Umbilical cord (tissue), 2 donors: ENCODE measurements around the gene HCRT. TPM values are rescaled to one million over a fixed set of nuclear protein-coding genes. Genes with fewer than 3 reads are reported as not detected.
"Not testable (repeated sequence)": the region's sequence is repeated elsewhere in the genome, so short reads cannot be mapped to it uniquely, and the experiment has no call there.

Experiments
- DNase-seq: peaks from one replicate; pipeline ENCODE4 v3.0.0-alpha.2; 2015; ENCODE audit warnings: low spot score
- total RNA-seq: library from RNA; depleted of rRNA; stranded (reverse); fragments of >200 nt; gene quantifications from one replicate; pipeline ENCODE4 v1.2.3, GENCODE V29; 2014; ENCODE audit warnings: low replicate concordance; ENCODE audit not compliant: insufficient read depth

HCRT gene
- total RNA-seq, 1 donor from 2014 or later, result not detected

DNA sequence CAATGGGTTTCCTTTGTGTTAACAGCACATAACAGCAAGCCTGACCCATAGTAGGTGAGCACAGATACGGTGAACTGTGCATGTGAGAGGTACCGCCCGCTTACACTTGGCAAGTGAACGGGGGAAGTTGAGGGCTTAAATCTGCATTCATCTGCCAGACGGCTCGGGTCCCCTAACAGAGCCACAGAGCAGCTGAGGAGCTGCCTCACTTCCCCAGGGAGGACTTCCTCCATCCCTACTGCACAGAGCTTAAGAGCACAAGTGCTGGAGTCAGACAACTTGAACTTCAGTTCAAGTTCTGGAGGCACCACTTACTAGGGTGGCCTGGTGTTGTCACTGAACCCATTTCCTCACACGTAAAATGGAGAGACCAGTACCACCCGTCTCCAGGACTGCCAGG, 43.9 kb downstream of the HCRT start:
- no peak for DNase-seq

DNA sequence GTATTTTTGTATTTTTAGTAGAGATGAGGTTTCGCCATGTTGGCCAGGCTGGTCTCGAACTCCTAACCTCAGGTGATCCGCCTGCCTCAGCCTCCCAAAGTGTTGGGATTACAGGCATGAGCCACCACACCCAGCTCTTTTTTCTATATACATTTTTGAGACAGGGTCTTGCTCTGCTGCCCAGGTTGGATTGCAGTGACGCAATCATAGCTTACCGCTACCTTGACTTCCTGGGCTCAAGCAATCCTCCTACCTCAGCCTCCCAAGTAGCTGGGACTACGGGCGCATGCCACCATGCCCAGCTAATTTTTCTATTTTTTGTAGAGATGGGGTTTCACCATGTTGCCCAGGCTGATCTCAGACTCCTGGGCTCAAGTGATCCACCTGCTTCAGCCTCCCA, 44.6 kb downstream of the HCRT start:
- DNase-seq, result not testable (repeated sequence)

DNA sequence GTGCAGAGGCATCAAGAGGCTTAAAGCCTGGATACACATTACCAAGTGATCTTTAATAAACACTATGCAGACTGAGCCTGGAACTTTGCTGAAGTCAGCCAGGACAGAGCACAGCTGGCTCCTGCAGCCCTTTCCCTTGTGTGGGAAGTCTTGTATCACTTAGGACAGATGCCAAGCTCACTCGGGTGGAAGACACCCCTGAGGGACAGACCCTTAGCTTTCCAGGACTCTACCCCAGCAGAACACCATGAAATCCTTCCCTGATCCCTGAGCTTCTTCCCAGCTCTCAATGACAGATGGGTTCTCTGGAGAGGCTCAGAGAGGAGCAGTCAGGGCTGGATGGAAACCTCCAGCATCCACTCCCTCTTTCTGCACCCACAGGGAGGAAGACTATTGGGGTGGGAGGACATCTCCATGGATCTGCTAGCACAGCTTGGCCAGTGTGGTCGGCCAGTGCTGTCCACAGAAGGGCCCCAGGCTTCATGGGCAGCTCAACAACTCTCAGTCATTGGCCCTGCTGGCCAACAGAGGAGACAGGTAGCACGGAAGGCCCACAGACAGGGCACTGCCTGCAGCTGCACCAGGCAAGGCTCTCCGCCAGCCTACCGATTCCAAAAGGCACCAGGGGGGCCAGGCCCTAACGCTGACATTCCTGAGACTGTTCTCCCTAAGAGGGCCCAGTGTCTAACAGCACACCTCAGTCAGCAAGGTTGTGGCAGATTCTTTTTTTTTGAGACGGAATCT, 46.3 kb downstream of the HCRT start:
- DNase-seq, result peak; percentile 75

DNA sequence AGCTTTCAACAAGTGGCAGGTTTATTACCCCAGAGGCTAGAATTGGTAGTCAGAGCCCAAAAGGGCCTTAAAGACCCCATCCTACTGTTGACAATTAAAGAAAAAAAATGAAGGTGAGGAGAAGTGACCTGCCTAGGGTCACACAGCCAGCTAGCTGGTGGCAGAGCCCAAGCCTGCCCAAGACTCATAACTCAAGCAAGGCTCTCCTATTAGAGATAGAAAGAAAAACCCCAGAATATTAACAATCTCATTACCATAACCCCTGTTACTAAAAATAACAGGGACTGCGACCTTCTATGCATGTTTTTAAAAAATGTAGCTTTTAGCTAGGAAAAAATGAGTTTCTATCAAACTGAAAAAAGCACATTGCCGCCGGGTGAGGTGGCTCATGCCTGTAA, 48.6 kb downstream of the HCRT start:
- no peak for DNase-seq

DNA sequence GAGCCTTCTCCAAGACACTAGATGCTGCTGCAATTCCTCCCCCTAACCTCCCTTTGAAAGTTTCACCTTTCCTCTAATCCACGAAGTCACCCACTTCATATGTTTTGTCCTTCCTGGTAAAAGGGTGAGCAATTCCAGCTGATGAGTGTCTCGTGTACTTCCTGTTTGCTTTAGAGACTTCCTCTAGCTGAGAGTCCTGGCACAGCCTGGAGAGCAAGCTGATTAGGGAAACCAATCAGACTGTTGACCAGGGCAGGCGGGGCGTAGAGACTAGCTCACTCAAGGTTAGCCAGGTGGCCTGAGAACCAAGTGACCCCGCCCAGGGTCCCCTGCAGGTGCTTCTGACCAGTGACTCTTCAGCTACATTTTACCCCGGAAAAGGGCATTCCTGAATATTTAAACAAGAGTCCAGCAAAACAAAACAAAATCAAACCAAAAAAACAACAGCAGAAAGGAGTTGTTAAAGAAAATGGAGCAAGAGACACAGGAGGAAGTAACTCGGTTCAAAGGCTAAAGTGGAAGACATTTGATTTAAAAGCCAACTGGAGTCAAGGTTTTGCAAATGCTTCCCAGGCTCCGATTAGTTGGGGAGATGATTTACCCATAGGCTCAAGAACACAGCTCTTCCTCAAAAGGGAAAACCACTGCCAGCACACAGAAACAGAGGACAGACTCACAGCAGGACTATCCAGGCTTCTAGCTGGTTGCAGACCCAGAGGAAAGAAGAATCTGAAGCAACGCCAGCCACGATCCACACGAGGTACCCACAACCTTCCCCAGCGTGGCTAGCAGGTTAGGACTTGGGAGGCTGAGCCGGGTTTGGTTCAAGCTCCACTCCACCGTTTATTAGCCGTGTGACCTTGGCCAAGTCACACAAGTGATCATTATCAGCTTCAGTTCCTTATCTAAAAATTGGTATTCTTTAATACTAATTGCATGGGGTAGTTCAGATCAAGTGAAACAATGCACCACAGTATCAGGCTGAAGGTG, 49.3 kb downstream of the HCRT start:
- DNase-seq, result no peak

DNA sequence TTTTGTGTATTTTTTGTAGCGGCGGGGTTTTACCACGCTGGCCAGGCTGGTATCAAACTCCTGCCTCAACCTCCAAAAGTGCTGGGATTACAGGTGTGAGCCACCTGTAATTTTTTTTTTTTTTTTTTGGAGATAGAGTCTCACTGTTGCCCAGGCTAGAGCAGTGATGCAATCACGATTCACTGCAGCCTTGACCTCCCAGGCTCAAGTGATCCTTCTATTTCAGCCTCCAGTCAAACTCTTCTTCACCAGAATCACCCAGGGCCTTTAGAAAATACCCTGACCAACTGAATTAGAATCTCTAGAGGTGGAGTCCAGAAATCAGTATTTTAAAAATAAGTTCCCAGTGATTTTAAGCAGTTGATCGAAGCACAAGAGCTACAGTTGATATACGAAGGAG, 50.1 kb downstream of the HCRT start:
- no peak for DNase-seq

Other genes starting within 250 kb of the HCRT start
- 28.6 TPM for gene CNP, start 218.7 kb downstream of the HCRT start, total RNA-seq
- gene DNAJC7, start 168.0 kb downstream of the HCRT start, total RNA-seq, result 60.9 TPM
- gene NKIRAS2, start 165.4 kb downstream of the HCRT start, total RNA-seq, result 41.2 TPM
- gene C17orf113, start 134.9 kb downstream of the HCRT start, total RNA-seq, result 1.2 TPM
- gene ZNF385C, start 87.0 kb downstream of the HCRT start, total RNA-seq, result 1.2 TPM
- 6.3 TPM for gene DHX58, start 72.7 kb downstream of the HCRT start, total RNA-seq
- 9.1 TPM for gene KAT2A, start 64.1 kb downstream of the HCRT start, total RNA-seq
- gene HSPB9, start 62.6 kb downstream of the HCRT start, total RNA-seq, result not detected
- gene RAB5C, start 30.5 kb downstream of the HCRT start, total RNA-seq, result 27.7 TPM
- gene KCNH4, start 4.3 kb downstream of the HCRT start, total RNA-seq, result not detected
- gene GHDC, start 9.0 kb upstream of the HCRT start, total RNA-seq, result 7.5 TPM
- 51.8 TPM for gene STAT5B, start 90.9 kb upstream of the HCRT start, total RNA-seq
- gene STAT5A, start 103.0 kb upstream of the HCRT start, total RNA-seq, result 66.7 TPM
- 111 TPM for gene STAT3, start 203.0 kb upstream of the HCRT start, total RNA-seq
- gene CAVIN1, start 237.8 kb upstream of the HCRT start, total RNA-seq, result 759 TPM